Epithelial cell of proximal tubule (primary cell): ENCODE results near the gene KCNAB1. TPM values are rescaled to one million over a fixed set of nuclear protein-coding genes. Genes with fewer than 3 reads are reported as not detected.

Experiments used
- DNase-seq: peaks from one replicate; pipeline ENCODE4 v3.0.0-alpha.2; 2011; ENCODE audit warnings: low read depth
- H3K4me3 ChIP-seq: 2 replicates; pipeline ENCODE4 v1.5.1; 2011; ENCODE audit warnings: low read depth, mild to moderate bottlenecking, low read length
- CTCF ChIP-seq: conservative IDR thresholded peaks from 2 replicates; pipeline ENCODE4 v1.5.1; 2012; ENCODE audit warnings: low read depth, mild to moderate bottlenecking, low read length
- total RNA-seq: library from RNA; depleted of rRNA; stranded (reverse); fragments of >200 nt; gene quantifications from 2 replicates; pipeline ENCODE4 v1.2.3, GENCODE V29; 2015

The KCNAB1 gene
- total RNA-seq, 1 donor from 2014 or later = not detected

- no peak for TF ChIP-seq CTCF
- no peak for DNase-seq
- H3K4me3 ChIP-seq = no peak overlapping the region
These were observed 349.1 kb downstream of the KCNAB1 start for GRCh38 chr3:156469456-156469855.

GRCh38 chr3:156471431-156471830, 351.1 kb downstream of the KCNAB1 start:
- TF ChIP-seq CTCF = no peak
- DNase-seq = no peak
- H3K4me3 ChIP-seq = no peak overlapping the region

- peak; percentile 25 for TF ChIP-seq CTCF
- no peak for DNase-seq
- H3K4me3 ChIP-seq = no peak overlapping the region
These were observed 351.8 kb downstream of the KCNAB1 start for GRCh38 chr3:156472150-156472549.

- no peak for DNase-seq
- TF ChIP-seq CTCF = no peak
- no peak overlapping the region for H3K4me3 ChIP-seq
These were observed 352.3 kb downstream of the KCNAB1 start for GRCh38 chr3:156472684-156473083.

- no peak for DNase-seq
- no peak overlapping the region for H3K4me3 ChIP-seq
- no peak for TF ChIP-seq CTCF
These were observed 353.0 kb downstream of the KCNAB1 start for GRCh38 chr3:156473341-156473740.

- DNase-seq = no peak
- TF ChIP-seq CTCF = peak; percentile 58
- H3K4me3 ChIP-seq = no peak overlapping the region
These were observed 354.4 kb downstream of the KCNAB1 start for GRCh38 chr3:156474560-156475389.

GRCh38 chr3:156477323-156477722, 356.9 kb downstream of the KCNAB1 start:
- TF ChIP-seq CTCF = no peak
- DNase-seq = no peak
- no peak overlapping the region for H3K4me3 ChIP-seq
